ENCODE results near the gene KRTAP10-12.
A peak's percentile ranks its signal among the peaks of the same experiment; 100 is the strongest.

KRTAP10-12 gene

GRCh38 chr21:44736291-44737004 is 39.5 kb downstream of the KRTAP10-12 start:
- in situ Hi-C loops (cut with MboI; ENCODE audit: low sequenced_read_pairs, unreplicated experiment): no loop called here
- DNase-seq (ENCODE audit: low spot score): peak; percentile 18
- no peak for TF ChIP-seq CTCF (IDR thresholded peaks at IDR 0.05; ENCODE audit: borderline replicate concordance, control extremely low read depth, extremely low read depth, insufficient read depth, missing control alignments)

GRCh38 chr21:44737706-44738354 is 40.9 kb downstream of the KRTAP10-12 start:
- TF ChIP-seq CTCF (IDR thresholded peaks at IDR 0.05; ENCODE audit: borderline replicate concordance, control extremely low read depth, extremely low read depth, insufficient read depth, missing control alignments): no peak
- no peak for DNase-seq (ENCODE audit: low spot score)
- in situ Hi-C loops (cut with MboI; ENCODE audit: low sequenced_read_pairs, unreplicated experiment): no loop called here

GRCh38 chr21:44738621-44739020 is 41.6 kb downstream of the KRTAP10-12 start:
- TF ChIP-seq CTCF (IDR thresholded peaks at IDR 0.05; ENCODE audit: borderline replicate concordance, control extremely low read depth, extremely low read depth, insufficient read depth, missing control alignments): no peak
- in situ Hi-C loops (cut with MboI; ENCODE audit: low sequenced_read_pairs, unreplicated experiment): no loop called here
- DNase-seq (ENCODE audit: low spot score): peak; percentile 8

- no peak for DNase-seq (ENCODE audit: low spot score)
- TF ChIP-seq CTCF (IDR thresholded peaks at IDR 0.05; ENCODE audit: borderline replicate concordance, control extremely low read depth, extremely low read depth, insufficient read depth, missing control alignments): no peak
- in situ Hi-C loops (cut with MboI; ENCODE audit: low sequenced_read_pairs, unreplicated experiment): no loop called here
Measured at GRCh38 chr21:44739316-44739715, 42.3 kb downstream of the KRTAP10-12 start.

- DNase-seq (ENCODE audit: low spot score): no peak
- no peak for TF ChIP-seq CTCF (IDR thresholded peaks at IDR 0.05; ENCODE audit: borderline replicate concordance, control extremely low read depth, extremely low read depth, insufficient read depth, missing control alignments)
- in situ Hi-C loops (cut with MboI; ENCODE audit: low sequenced_read_pairs, unreplicated experiment): no loop called here
Measured at GRCh38 chr21:44740742-44741141, 43.8 kb downstream of the KRTAP10-12 start.

GRCh38 chr21:44741921-44742320 is 44.9 kb downstream of the KRTAP10-12 start:
- no peak for DNase-seq (ENCODE audit: low spot score)
- in situ Hi-C loops (cut with MboI; ENCODE audit: low sequenced_read_pairs, unreplicated experiment): no loop called here
- TF ChIP-seq CTCF (IDR thresholded peaks at IDR 0.05; ENCODE audit: borderline replicate concordance, control extremely low read depth, extremely low read depth, insufficient read depth, missing control alignments): no peak

Measured in GM13976 (cell line).